Activated T-helper 2 cell treated with anti-CD3 and anti-CD28 coated beads, Interferon-gamma antibody, Interleukin-2, Interleukin-4, amounts not matched to agents 10 μg/mL and 5 μg/mL and 100 μg/mL, durations not matched to agents 14 hours and 24 hours and 36 hours (primary cell): ENCODE measurements around the gene TNFSF11. TPM values are rescaled to one million over a fixed set of nuclear protein-coding genes. Genes with fewer than 3 reads are reported as not detected.

Experiments
- DNase-seq: peaks from one replicate; pipeline ENCODE4 v3.0.0; 2021; ENCODE audit warnings: low spot score
- H3K27ac Mint-ChIP-seq: one replicate; pipeline ENCODE4 v1.8.0; 2021; ENCODE audit warnings: mixed read lengths
- H3K27me3 Mint-ChIP-seq: one replicate; pipeline ENCODE4 v1.8.0; 2021; ENCODE audit warnings: low read depth, mixed read lengths
- H3K36me3 Mint-ChIP-seq: one replicate; pipeline ENCODE4 v1.8.0; 2021; ENCODE audit warnings: low read depth, mixed read lengths
- H3K4me1 Mint-ChIP-seq: one replicate; pipeline ENCODE4 v1.8.0; 2021; ENCODE audit warnings: low read depth, mixed read lengths
- H3K4me3 Mint-ChIP-seq: one replicate; pipeline ENCODE4 v1.8.0; 2021; ENCODE audit warnings: low read depth, mild to moderate bottlenecking, moderate library complexity, mixed read lengths
- H3K9me3 Mint-ChIP-seq: one replicate; pipeline ENCODE4 v1.8.0; 2021; ENCODE audit warnings: mixed read lengths
- intact Hi-C: fragments of 100-400 bp; cut with micrococcal nuclease; formaldehyde crosslinking; loops from one replicate; pipeline ENCODE4 v1.15.1; 2023
- total RNA-seq: library from RNA; stranded (reverse); gene quantifications from 2 replicates; pipeline ENCODE4 v1.2.3, GENCODE V29; 2022

Gene TNFSF11
- total RNA-seq, 1 donor from 2014 or later: 5.0 TPM

GRCh38 chr13:42574435-42575311 lies 721 bp downstream of the TNFSF11 start:
- intact Hi-C loops: loop anchor here (1.0 to 5.0 kb wide), 5 partner anchors 77 to 423 kb away; no protein-coding TSS in a partner anchor
- peak; percentile 30 for DNase-seq

GRCh38 chr13:42575938-42576337 lies 2.0 kb downstream of the TNFSF11 start:
- DNase-seq: no peak
- peaks cover 16% of the 10 kb centered on the region for H3K9me3 Mint-ChIP-seq
- H3K27ac Mint-ChIP-seq: peak overlapping the region; percentile 5
- intact Hi-C loops: loop anchor here (1.0 to 5.0 kb wide), 5 partner anchors 79 to 421 kb away; no protein-coding TSS in a partner anchor
- H3K36me3 Mint-ChIP-seq: peaks cover 5% of the 10 kb centered on the region
- peaks cover 5% of the 10 kb centered on the region for H3K27me3 Mint-ChIP-seq
- H3K4me1 Mint-ChIP-seq: peaks cover 46% of the 10 kb centered on the region
- H3K4me3 Mint-ChIP-seq: peak overlapping the region; percentile 74

More at GRCh38 chr13:42574435-42575311, 721 bp downstream of the TNFSF11 start:
- H3K36me3 Mint-ChIP-seq: peaks cover 8% of the 10 kb centered on the region
- peaks cover 43% of the 10 kb centered on the region for H3K4me1 Mint-ChIP-seq
- peaks cover 5% of the 10 kb centered on the region for H3K27me3 Mint-ChIP-seq
- H3K4me3 Mint-ChIP-seq: peak overlapping the region; percentile 74
- peaks cover 18% of the 10 kb centered on the region for H3K9me3 Mint-ChIP-seq
- peak overlapping the region; percentile 75 for H3K27ac Mint-ChIP-seq

- H3K9me3 Mint-ChIP-seq: peaks cover 4% of the 10 kb centered on the region
- peaks cover 5% of the 10 kb centered on the region for H3K27me3 Mint-ChIP-seq
- intact Hi-C loops: loop anchor here (1.0 to 5.0 kb wide), 3 partner anchors 222 to 420 kb away; no protein-coding TSS in a partner anchor
- DNase-seq: no peak
- peaks cover 3% of the 10 kb centered on the region for H3K36me3 Mint-ChIP-seq
- peak overlapping the region; percentile 51 for H3K4me3 Mint-ChIP-seq
- H3K27ac Mint-ChIP-seq: peak overlapping the region; percentile 81
- H3K4me1 Mint-ChIP-seq: peaks cover 46% of the 10 kb centered on the region
These were observed 3.6 kb downstream of the TNFSF11 start for GRCh38 chr13:42577538-42577937.

GRCh38 chr13:42580644-42581043 lies 6.7 kb downstream of the TNFSF11 start:
- no peaks in the 10 kb centered on the region for H3K9me3 Mint-ChIP-seq
- H3K4me3 Mint-ChIP-seq: no peak overlapping the region
- intact Hi-C loops: no loop called here
- no peak overlapping the region for H3K27ac Mint-ChIP-seq
- DNase-seq: no peak
- no peaks in the 10 kb centered on the region for H3K36me3 Mint-ChIP-seq
- H3K27me3 Mint-ChIP-seq: no peaks in the 10 kb centered on the region
- H3K4me1 Mint-ChIP-seq: peaks cover 27% of the 10 kb centered on the region

- Mint-ChIP-seq H3K36me3 (no peaks in the 10 kb centered on the region), H3K9me3 (no peaks in the 10 kb centered on the region), H3K4me1 (peaks cover 20% of the 10 kb centered on the region), H3K27me3 (no peaks in the 10 kb centered on the region), H3K4me3 (no peak overlapping the region), H3K27ac (no peak overlapping the region)
- no peak for DNase-seq
- intact Hi-C loops: no loop called here
These were observed 7.5 kb downstream of the TNFSF11 start for GRCh38 chr13:42581427-42581826.

- peaks cover 11% of the 10 kb centered on the region for H3K4me1 Mint-ChIP-seq
- peaks cover 13% of the 10 kb centered on the region for H3K36me3 Mint-ChIP-seq
- H3K27me3 Mint-ChIP-seq: no peaks in the 10 kb centered on the region
- intact Hi-C loops: loop anchor here (10.0 kb wide), 1 partner anchor 213 kb away; no protein-coding TSS in a partner anchor
- no peak overlapping the region for H3K27ac Mint-ChIP-seq
- no peaks in the 10 kb centered on the region for H3K9me3 Mint-ChIP-seq
- no peak overlapping the region for H3K4me3 Mint-ChIP-seq
- DNase-seq: no peak
These were observed 17.6 kb downstream of the TNFSF11 start for GRCh38 chr13:42591602-42592001.

GRCh38 chr13:42592915-42593900 lies 19.3 kb downstream of the TNFSF11 start:
- no peak for DNase-seq
- H3K27me3 Mint-ChIP-seq: no peaks in the 10 kb centered on the region
- H3K9me3 Mint-ChIP-seq: no peaks in the 10 kb centered on the region
- peaks cover 9% of the 10 kb centered on the region for H3K36me3 Mint-ChIP-seq
- H3K27ac Mint-ChIP-seq: no peak overlapping the region
- H3K4me3 Mint-ChIP-seq: no peak overlapping the region
- peaks cover 8% of the 10 kb centered on the region for H3K4me1 Mint-ChIP-seq
- intact Hi-C loops: loop anchor here (10.0 kb wide), 1 partner anchor 212 kb away; no protein-coding TSS in a partner anchor

- Mint-ChIP-seq H3K4me1 (peaks cover 8% of the 10 kb centered on the region), H3K36me3 (no peaks in the 10 kb centered on the region), H3K27me3 (no peaks in the 10 kb centered on the region), H3K4me3 (no peak overlapping the region), H3K27ac (no peak overlapping the region), H3K9me3 (no peaks in the 10 kb centered on the region)
- DNase-seq: peak; percentile 29
- intact Hi-C loops: loop anchor here (10.0 kb wide), 1 partner anchor 210 kb away; no protein-coding TSS in a partner anchor
These were observed 20.7 kb downstream of the TNFSF11 start for GRCh38 chr13:42594481-42595252.

GRCh38 chr13:42595253-42595571 lies 21.3 kb downstream of the TNFSF11 start:
- no peak for DNase-seq
- intact Hi-C loops: loop anchor here (10.0 kb wide), 1 partner anchor 210 kb away; no protein-coding TSS in a partner anchor
- H3K4me3 Mint-ChIP-seq: no peak overlapping the region
- H3K36me3 Mint-ChIP-seq: no peaks in the 10 kb centered on the region
- H3K27ac Mint-ChIP-seq: no peak overlapping the region
- no peaks in the 10 kb centered on the region for H3K9me3 Mint-ChIP-seq
- peaks cover 13% of the 10 kb centered on the region for H3K4me1 Mint-ChIP-seq
- H3K27me3 Mint-ChIP-seq: no peaks in the 10 kb centered on the region

GRCh38 chr13:42597505-42597904 lies 23.6 kb downstream of the TNFSF11 start:
- H3K4me1 Mint-ChIP-seq: peaks cover 29% of the 10 kb centered on the region
- no peak for DNase-seq
- H3K27me3 Mint-ChIP-seq: no peaks in the 10 kb centered on the region
- H3K9me3 Mint-ChIP-seq: no peaks in the 10 kb centered on the region
- H3K27ac Mint-ChIP-seq: no peak overlapping the region
- intact Hi-C loops: loop anchor here (10.0 kb wide), 1 partner anchor 207 kb away; no protein-coding TSS in a partner anchor
- H3K36me3 Mint-ChIP-seq: no peaks in the 10 kb centered on the region
- no peak overlapping the region for H3K4me3 Mint-ChIP-seq

- H3K27me3 Mint-ChIP-seq: no peaks in the 10 kb centered on the region
- H3K4me3 Mint-ChIP-seq: no peak overlapping the region
- H3K9me3 Mint-ChIP-seq: no peaks in the 10 kb centered on the region
- intact Hi-C loops: no loop called here
- H3K36me3 Mint-ChIP-seq: no peaks in the 10 kb centered on the region
- peaks cover 25% of the 10 kb centered on the region for H3K4me1 Mint-ChIP-seq
- no peak for DNase-seq
- H3K27ac Mint-ChIP-seq: peak overlapping the region; percentile 81
These were observed 27.0 kb downstream of the TNFSF11 start for GRCh38 chr13:42600943-42601342.

- DNase-seq: no peak
- H3K36me3 Mint-ChIP-seq: peaks cover 4% of the 10 kb centered on the region
- H3K27ac Mint-ChIP-seq: no peak overlapping the region
- peaks cover 25% of the 10 kb centered on the region for H3K4me1 Mint-ChIP-seq
- intact Hi-C loops: no loop called here
- no peaks in the 10 kb centered on the region for H3K9me3 Mint-ChIP-seq
- H3K4me3 Mint-ChIP-seq: no peak overlapping the region
- no peaks in the 10 kb centered on the region for H3K27me3 Mint-ChIP-seq
These were observed 29.0 kb downstream of the TNFSF11 start for GRCh38 chr13:42602906-42603305.
